Activated effector memory CD4-positive, alpha-beta T cell treated with Interleukin-2 at 50 U/mL for 16 hours (primary cell): Measurements from ENCODE around the gene FAM222A.
A peak's percentile ranks its signal among the peaks of the same experiment; 100 is the strongest.

Experiments used
- DNase-seq: peaks from one replicate; pipeline ENCODE4 v3.0.0-alpha.2; 2020

Gene FAM222A

GRCh38 chr12:109777544-109777943 is 63.9 kb downstream of the FAM222A start:
- peak; percentile 16 for DNase-seq

- no peak for DNase-seq
These were observed 65.1 kb downstream of the FAM222A start for GRCh38 chr12:109778684-109779083.

GRCh38 chr12:109779382-109779781 is 65.8 kb downstream of the FAM222A start:
- DNase-seq: no peak

- DNase-seq: no peak
These were observed 68.2 kb downstream of the FAM222A start for GRCh38 chr12:109781668-109782325.

- no peak for DNase-seq
These were observed 68.7 kb downstream of the FAM222A start for GRCh38 chr12:109782326-109782703.

GRCh38 chr12:109783135-109783964 is 69.7 kb downstream of the FAM222A start:
- DNase-seq: no peak

- DNase-seq: no peak
These were observed 70.3 kb downstream of the FAM222A start for GRCh38 chr12:109783965-109784244.

- DNase-seq: no peak
These were observed 72.2 kb downstream of the FAM222A start for GRCh38 chr12:109785854-109786253.

GRCh38 chr12:109786799-109787198 is 73.2 kb downstream of the FAM222A start:
- DNase-seq: no peak

- DNase-seq: no peak
These were observed 76.0 kb downstream of the FAM222A start for GRCh38 chr12:109789526-109790048.

- no peak for DNase-seq
These were observed 79.4 kb downstream of the FAM222A start for GRCh38 chr12:109792992-109793391.

GRCh38 chr12:109793411-109793810 is 79.8 kb downstream of the FAM222A start:
- DNase-seq: no peak

- DNase-seq: no peak
These were observed 80.3 kb downstream of the FAM222A start for GRCh38 chr12:109793826-109794501.

GRCh38 chr12:109795023-109795422 is 81.4 kb downstream of the FAM222A start:
- no peak for DNase-seq

GRCh38 chr12:109796057-109796456 is 82.4 kb downstream of the FAM222A start:
- no peak for DNase-seq

- DNase-seq: no peak
These were observed 84.5 kb downstream of the FAM222A start for GRCh38 chr12:109797905-109798669.

GRCh38 chr12:109798691-109799090 is 85.1 kb downstream of the FAM222A start:
- DNase-seq: no peak

- no peak for DNase-seq
These were observed 86.9 kb downstream of the FAM222A start for GRCh38 chr12:109800536-109800935.

- no peak for DNase-seq
These were observed 89.2 kb downstream of the FAM222A start for GRCh38 chr12:109802828-109803227.

- no peak for DNase-seq
These were observed 90.1 kb downstream of the FAM222A start for GRCh38 chr12:109803678-109804077.

- DNase-seq: peak; percentile 53
These were observed 91.5 kb downstream of the FAM222A start for GRCh38 chr12:109804820-109805761.
